Inflammatory macrophage treated with lipopolysaccharide for 1 hour (primary cell): Measurements from ENCODE around the gene PPP6R2.
A peak's percentile ranks its signal among the peaks of the same experiment; 100 is the strongest.
"Not testable (repeated sequence)": the region's sequence is repeated elsewhere in the genome, so short reads cannot be mapped to it uniquely, and the experiment has no call there.

Experiments
- DNase-seq, 2 donors: peaks; one replicate each; pipeline ENCODE4 v3.0.0-alpha.2; 2020 to 2022

Gene PPP6R2

GRCh38 chr22:50401907-50402306 lies 58.8 kb downstream of the PPP6R2 start:
- DNase-seq = no peak

- DNase-seq = peak in 1 of 2 donors; percentile 55
These were observed 60.6 kb downstream of the PPP6R2 start for GRCh38 chr22:50403701-50404101.

DNA sequence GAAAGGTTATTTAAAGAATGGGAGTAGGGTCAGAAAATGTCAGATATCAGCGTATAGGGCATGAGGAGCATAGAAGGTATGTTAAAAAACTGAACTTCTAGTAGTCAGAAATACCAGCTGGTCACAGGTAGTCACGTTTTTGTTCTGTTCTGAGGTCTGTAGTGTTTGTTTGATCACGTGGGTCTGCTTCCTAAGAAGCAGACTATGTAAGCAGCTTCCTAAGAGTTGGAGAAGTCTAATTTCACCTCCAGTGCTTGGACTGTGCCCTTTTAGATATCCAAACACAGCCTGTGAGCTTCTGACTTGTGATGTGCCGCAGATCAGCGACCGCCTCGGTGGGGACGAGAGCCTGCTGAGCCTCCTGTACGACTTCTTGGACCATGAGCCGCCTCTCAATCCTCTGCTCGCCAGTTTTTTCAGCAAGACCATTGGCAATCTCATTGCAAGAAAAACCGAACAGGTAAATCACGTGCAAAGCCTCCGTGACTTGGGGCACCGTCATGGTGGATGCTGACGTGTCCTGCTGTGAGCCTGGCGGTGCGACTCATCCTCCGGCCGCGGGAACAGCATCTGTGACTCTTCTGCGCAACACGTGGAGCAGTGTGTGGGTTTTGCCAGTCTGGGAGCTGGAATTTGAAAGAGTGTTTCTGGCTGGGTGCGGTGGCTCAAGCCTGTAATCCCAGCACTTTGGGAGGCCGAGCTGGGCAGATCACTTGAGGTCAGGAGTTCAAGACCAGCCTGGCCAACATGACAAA lies 63.5 kb downstream of the PPP6R2 start:
- DNase-seq = no peak

GRCh38 chr22:50408311-50408710 lies 65.2 kb downstream of the PPP6R2 start:
- no peak for DNase-seq

DNA sequence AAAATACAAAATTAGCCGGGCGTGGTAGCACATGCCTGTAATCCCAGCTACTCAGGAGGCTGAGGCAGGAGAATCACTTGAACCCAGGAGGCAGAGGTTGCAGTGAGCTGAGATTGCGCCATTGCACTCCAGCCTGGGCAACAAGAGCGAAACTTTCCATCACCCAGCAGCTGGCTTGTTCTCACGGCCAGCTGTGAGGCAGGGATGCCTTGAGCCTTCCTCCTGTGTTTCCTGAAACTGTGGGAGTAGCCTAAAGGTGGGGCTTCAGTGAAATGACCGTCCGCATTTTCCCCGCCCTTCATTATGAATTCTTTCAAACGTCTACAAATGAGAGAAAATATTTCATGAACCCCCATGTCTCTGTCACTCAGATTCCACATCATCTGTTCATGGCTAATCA lies 65.8 kb downstream of the PPP6R2 start:
- DNase-seq = not testable (repeated sequence)

DNA sequence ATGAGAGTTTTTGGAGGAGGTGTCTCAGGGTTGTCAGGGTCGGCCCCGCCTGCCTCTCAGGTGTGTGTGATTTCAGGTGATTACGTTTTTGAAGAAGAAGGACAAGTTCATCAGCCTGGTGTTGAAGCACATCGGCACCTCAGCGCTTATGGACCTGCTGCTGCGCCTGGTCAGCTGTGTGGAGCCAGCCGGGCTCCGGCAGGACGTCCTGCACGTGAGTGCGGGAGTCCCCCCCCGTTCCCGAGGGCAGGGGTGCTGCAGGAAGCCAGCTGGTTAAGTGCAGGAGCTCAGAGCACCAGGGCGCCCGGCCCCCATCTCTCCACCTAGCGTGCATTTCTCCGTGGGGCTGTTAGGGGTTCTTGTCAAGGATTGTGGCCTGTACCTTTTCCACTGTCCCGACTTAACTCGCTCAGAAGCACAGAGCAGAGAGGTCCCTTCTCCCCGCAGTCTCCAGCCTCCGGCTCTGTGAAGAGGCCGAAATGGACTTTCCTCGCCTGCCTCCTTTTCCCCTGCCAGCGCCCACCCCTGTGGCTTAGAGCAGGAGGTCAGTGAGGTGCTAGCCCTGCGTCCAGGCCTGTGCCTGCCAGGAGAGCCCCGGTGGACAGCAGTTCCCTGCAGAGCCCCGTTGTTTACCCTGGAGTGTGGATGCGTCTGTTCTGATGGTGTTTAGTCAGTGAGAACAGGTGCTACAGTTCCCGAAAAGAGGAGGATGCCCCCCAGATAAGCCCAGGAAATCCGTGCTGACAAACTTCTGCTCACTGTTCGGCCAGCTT lies 71.5 kb downstream of the PPP6R2 start:
- no peak for DNase-seq

GRCh38 chr22:50415426-50415825 lies 72.3 kb downstream of the PPP6R2 start:
- DNase-seq = no peak

- peak in 1 of 2 donors; percentile 28 for DNase-seq
These were observed 73.9 kb downstream of the PPP6R2 start for GRCh38 chr22:50416996-50417395.

- peak; percentile 52 to 54 for DNase-seq
These were observed 74.5 kb downstream of the PPP6R2 start for GRCh38 chr22:50417411-50418210.

GRCh38 chr22:50418624-50419023 lies 75.5 kb downstream of the PPP6R2 start:
- no peak for DNase-seq

DNA sequence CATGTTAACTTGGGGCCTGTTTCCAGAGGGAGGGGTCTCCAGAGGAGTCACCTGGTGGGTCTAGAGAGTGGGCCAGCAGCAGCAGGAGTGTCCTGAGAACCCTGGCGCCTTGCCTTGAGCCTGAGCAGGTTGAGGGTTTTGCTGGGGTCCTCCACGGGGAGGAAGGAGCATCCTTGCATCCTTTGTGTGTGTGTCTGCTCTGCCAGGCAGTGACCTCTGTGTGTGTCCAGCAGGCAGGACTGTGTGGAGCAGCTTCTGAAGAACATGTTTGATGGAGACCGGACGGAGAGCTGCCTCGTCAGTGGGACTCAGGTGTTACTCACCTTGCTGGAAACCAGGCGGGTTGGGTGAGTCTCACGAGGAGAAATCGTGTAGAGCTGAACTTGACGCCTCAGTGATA lies 76.0 kb downstream of the PPP6R2 start:
- no peak for DNase-seq

DNA sequence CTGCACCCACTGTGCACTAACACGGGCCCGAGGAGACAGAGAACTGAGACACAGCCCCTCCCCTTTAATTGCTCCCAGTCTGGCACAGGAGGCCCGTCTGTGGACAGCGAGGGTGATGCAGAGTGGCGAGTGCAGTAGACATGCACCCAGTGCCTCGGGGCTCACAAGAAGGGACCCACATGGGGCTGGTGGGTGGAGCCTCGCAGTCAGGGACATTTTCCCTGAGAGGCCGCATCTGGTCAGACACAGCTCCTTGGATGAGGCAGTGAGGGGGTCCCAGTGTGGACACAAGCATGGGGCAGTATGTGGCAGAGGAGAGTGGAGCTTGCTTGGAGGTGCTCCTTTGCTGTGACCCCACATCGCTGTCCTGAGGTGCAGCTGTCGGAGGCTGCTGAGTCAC lies 76.9 kb downstream of the PPP6R2 start:
- no peak for DNase-seq

- DNase-seq = no peak
These were observed 77.5 kb downstream of the PPP6R2 start for GRCh38 chr22:50420581-50420980.

DNA sequence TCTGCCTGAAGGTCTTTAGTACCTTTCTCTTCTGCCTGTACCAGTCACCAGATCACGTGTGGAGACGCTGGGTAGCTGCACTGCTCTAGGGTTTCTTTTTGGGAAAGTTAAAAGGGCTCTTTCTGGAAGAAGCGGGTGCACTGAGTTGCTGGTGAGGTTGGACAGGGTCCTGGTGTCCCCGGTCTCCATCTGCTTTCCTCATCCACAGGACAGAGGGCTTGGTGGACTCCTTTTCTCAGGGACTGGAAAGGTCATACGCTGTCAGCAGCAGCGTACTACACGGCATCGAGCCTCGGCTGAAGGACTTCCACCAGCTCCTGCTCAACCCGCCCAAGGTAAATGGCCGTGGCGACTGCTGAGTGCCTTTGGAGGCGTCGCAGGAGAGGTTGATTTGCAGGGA lies 78.9 kb downstream of the PPP6R2 start:
- no peak for DNase-seq

DNA sequence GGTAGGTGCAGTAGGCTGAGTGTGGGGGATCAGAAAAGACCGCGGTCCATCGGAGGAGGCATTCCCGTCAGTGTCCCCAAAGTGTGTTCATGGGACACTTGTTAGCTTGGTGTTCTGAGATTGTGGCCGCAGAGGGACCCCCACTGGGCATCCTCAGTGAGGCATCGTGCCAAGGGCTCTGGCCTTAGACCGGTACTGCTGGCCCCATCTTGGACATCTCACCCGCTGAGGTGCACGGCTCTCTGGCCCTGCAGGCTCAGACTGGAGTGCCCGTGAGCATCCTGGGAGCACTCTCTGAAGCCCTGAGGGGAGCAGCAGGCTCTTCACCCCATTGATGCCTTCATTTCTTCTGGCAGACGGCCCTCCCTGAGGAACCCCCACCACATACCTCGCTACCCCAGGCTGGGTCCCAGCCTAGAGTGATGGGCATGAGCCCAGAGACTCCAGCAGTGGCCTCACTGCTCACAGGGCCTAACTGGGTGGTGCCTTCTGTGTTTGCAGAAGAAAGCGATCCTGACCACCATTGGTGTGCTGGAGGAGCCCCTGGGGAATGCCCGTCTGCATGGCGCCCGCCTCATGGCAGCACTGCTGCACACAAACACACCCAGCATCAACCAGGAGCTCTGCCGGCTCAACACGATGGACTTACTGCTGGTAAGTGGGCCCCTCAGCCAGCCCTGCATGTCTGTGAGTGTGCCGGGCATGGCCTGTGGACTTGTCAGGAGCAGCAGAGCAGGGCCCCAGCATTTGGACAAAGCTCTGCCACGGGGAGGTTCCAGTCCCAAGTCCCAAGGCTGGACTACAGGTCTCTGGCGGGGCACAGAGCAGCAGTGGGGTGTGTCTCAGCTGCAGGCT lies 80.1 kb downstream of the PPP6R2 start:
- DNase-seq = no peak

DNA sequence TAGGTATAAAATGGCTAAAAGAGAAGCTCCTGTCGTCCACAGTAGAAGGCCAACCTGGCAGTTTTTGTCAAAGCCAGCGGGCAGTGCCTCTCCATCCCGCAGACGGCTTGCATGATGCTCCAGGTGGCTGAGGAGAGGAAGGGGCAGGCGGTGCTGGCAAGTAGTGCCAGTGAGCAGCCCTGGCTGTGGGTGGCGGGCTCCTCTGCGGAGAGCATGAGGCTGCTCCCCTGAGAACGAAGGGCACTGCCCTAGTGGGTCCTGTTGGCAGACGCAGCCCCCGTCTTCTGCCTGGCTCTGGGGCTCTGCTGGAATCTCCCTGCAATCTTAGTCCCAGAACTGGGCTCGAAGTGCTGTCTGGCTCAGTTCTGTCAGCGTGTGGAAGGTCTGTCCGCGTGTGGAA lies 80.8 kb downstream of the PPP6R2 start:
- DNase-seq = no peak

GRCh38 chr22:50425179-50425916 lies 82.2 kb downstream of the PPP6R2 start:
- no peak for DNase-seq

DNA sequence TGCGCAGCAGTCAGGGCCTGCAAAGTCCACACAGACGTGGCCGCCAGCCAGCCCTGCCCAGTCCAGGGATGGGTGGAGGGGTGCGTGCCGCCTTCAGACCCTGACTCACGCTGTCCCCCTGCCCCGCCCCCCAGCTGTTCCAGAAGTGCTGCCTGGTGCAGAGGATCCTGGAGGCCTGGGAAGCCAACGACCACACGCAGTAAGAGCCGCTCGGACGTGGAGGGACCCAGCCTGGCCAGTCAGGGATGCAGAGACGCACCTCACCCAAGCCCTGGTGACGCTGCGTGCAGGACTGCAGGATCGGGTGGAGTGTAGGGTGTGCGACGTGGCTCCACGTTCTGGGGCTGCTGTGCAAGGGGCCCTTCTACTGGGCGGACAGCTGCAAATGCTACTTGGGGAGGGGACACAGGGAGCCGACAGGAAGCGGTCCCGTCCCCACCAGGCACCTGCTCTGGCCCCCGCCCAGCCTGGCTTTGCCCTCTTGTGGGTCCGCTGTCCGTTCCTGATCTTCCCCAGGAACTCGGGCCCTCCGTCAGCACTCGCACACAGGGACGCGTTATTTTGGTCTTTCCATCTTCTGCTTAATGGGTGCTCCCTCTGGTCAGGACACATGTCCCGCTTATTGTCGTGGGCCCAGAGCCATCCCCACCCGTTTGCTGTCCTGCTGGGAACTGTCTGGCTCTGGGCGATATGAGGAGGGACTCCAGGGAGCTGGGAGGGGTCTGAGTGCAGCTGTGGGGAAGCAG lies 89.2 kb downstream of the PPP6R2 start:
- no peak for DNase-seq

- DNase-seq = not testable (repeated sequence)
These were observed 89.9 kb downstream of the PPP6R2 start for GRCh38 chr22:50432877-50433510.

GRCh38 chr22:50434849-50435248 lies 91.7 kb downstream of the PPP6R2 start:
- DNase-seq = no peak
